Astrocyte (in vitro differentiated cells and primary cell): Measurements from ENCODE around the gene CYBC1.

ENCODE experiments used
- EZH2 ChIP-seq: IDR thresholded peaks from 2 replicates; pipeline ENCODE4 v1.6.1; 2012; ENCODE audit warnings: mild to moderate bottlenecking, low read length, inconsistent platforms; ENCODE audit not compliant: insufficient read depth
- TF ChIP-seq, protein P1 (sequence below): IDR thresholded peaks from 2 replicates; pipeline ENCODE4 v1.5.1; 2011; ENCODE audit warnings: low read depth, mild to moderate bottlenecking, inconsistent platforms, low read length, moderate library complexity; ENCODE audit not compliant: insufficient read depth

DNA sequence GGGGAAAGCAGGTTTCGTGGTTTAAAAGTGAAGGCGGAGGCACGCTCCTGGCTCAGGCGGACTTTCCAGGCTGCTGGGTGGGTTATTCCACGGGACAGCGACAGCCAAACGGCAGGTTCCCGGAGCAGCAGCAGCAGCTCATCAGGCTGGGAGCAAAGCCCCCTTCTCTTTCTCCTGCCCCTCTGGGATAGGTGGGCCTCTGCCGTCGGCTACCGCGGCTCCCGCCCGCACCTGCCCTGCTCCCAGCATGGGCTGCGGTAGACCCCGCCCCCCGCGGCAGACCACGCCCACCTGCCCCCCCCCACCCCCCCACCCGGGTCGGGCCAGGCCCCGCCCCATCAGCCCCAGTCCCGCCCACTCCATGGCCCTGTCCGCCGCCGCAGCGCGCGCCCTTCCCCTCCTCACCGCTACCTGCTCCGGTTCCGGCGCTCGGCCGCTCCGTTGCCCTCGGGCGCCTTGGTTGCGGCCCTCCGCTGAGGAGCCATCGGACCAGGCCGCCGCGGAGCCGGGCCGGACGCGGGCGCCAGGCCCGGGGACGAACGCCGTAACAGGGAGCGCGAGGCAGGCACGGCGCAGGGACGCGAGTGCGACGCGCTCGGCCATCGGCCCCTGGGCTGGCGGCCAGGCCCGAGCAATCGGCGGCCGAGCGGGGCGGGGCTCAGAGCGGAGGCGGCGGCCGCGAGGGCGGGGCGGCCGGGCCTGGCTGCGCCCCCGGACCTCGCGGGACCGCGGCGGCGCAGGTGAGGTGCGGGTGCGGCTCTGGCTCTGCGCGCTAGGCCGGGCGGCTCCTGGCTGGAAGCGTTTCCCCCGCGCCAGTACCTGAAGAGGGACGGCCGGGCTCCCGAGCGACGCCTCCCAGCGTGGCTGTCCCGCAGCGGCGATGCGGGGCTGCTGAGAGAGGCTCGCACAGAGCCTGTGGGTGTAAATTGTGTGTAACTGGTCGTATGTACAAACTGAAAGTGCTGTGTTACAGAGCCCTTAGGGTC is 32.3 kb downstream of the CYBC1 start, which contains the start of the genes HEXD and OGFOD3:
- TF ChIP-seq, protein P1, sequence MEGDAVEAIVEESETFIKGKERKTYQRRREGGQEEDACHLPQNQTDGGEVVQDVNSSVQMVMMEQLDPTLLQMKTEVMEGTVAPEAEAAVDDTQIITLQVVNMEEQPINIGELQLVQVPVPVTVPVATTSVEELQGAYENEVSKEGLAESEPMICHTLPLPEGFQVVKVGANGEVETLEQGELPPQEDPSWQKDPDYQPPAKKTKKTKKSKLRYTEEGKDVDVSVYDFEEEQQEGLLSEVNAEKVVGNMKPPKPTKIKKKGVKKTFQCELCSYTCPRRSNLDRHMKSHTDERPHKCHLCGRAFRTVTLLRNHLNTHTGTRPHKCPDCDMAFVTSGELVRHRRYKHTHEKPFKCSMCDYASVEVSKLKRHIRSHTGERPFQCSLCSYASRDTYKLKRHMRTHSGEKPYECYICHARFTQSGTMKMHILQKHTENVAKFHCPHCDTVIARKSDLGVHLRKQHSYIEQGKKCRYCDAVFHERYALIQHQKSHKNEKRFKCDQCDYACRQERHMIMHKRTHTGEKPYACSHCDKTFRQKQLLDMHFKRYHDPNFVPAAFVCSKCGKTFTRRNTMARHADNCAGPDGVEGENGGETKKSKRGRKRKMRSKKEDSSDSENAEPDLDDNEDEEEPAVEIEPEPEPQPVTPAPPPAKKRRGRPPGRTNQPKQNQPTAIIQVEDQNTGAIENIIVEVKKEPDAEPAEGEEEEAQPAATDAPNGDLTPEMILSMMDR, result no peak
- no peak for TF ChIP-seq EZH2
